Adipocyte (in vitro differentiated cells): ENCODE data around the gene SNX15.
"Not testable (repeated sequence)": the region's sequence is repeated elsewhere in the genome, so short reads cannot be mapped to it uniquely, and the experiment has no call there.

Experiments used
- DNase-seq: peaks from one replicate; pipeline ENCODE4 v3.0.0-alpha.2; 2015; ENCODE audit warnings: low read depth
- H3K27me3 ChIP-seq: replicated peaks from 2 replicates; pipeline ENCODE4 v1.7.0; 2013; ENCODE audit warnings: mild to moderate bottlenecking, low read length, moderate library complexity; ENCODE audit not compliant: control insufficient read depth, insufficient read depth
- H3K36me3 ChIP-seq: 2 replicates; pipeline ENCODE4 v1.7.0; 2013; ENCODE audit warnings: low read length, mild to moderate bottlenecking, moderate library complexity; ENCODE audit not compliant: control insufficient read depth, insufficient read depth, severe bottlenecking
- H3K4me1 ChIP-seq: 2 replicates; pipeline ENCODE4 v1.7.0; 2013; ENCODE audit warnings: mild to moderate bottlenecking, low read length, moderate library complexity; ENCODE audit not compliant: control insufficient read depth, insufficient read depth
- H3K4me3 ChIP-seq: 2 replicates; pipeline ENCODE4 v1.7.0; 2013; ENCODE audit warnings: mild to moderate bottlenecking, low read length, moderate library complexity
- H3K9ac ChIP-seq: 2 replicates; pipeline ENCODE4 v1.7.0; 2013; ENCODE audit warnings: mild to moderate bottlenecking, low read length, moderate library complexity
- H3K9me3 ChIP-seq: 2 replicates; pipeline ENCODE4 v1.7.0; 2013; ENCODE audit warnings: mild to moderate bottlenecking, low read length, moderate library complexity; ENCODE audit not compliant: control insufficient read depth

SNX15 gene

GRCh38 chr11:65027213-65028067 is at the start of gene SNX15:
Gene SNX15 (plus strand): TSS chr11:65027439. CDS start chr11:65027538, 99 bp downstream.
- Histone ChIP-seq H3K4me1 (peaks cover 15% of the 10 kb centered on the region), H3K36me3 (peaks cover under 1% of the 10 kb centered on the region)

DNA sequence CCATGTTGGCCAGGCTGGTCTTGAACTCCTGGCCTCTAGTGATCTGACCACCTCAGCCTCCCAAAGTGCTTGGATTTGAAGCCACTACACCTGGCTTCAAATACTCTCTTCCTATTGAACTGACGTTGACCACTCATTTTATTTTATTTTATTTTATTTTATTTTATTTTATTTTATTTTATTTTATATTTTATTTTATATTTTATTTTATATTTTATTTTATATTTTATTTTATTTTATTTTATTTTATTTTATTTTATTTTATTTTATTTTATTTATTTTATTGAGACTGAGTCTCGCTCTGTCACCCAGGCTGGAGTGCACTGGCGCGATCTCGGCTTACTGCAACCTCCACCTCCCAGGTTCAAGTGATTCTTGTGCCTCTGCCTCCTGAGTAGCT is 43.9 kb upstream of the SNX15 start:
- not testable (repeated sequence) for H3K9ac ChIP-seq, H3K4me1 ChIP-seq, H3K27me3 ChIP-seq, H3K9me3 ChIP-seq, H3K36me3 ChIP-seq, H3K4me3 ChIP-seq, DNase-seq

More at GRCh38 chr11:65027213-65028067, at the start of gene SNX15:
- H3K27me3 ChIP-seq, result no peaks in the 10 kb centered on the region
- H3K9ac ChIP-seq, result peak within 1 kb of the TSS; percentile 87
- no peaks in the 10 kb centered on the region for H3K9me3 ChIP-seq
- peak; percentile 99 for DNase-seq
- H3K4me3 ChIP-seq, result peak within 1 kb of the TSS; percentile 87

DNA sequence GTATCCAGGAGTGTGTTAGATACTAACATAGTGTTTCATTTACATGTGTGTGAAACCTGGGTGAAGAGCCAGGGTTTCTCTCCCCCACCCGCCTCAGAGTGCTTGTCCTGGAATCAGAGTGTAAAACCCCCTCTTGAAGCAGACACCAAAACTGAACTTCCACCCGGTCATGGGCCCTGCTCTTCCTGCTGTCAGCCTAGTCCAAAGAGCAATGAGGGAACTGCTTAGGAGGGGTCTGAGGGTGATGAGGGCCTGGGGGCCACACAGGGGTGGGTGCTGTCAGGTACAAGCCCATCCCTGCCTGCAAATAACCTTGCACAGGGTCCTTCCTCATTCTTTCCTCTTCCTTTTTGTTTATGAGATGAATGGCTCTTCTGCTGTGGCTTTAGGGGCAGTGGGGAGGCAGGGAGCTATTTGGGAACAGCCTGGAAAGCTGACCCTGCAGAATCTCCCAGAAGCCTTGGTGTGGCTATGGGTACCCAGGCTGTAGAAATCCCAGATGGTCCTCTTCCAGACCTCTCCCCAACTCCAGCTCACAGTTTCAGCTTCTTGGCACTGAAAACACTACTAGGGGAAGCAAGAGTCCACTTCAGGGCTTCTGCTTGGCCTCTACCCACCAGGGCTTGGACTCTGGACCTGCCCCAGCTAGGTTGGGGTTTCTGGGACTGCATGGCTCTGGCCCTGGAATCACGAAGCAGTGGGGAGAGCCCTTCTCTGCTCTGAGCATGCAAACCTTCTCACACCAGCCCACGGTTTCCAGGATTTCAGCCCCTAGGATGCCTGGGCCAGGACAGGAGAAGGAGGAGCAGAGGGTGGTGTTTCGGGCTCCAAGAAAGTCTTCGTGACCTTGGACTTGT is 39.0 kb upstream of the SNX15 start:
- no peaks in the 10 kb centered on the region for H3K36me3 ChIP-seq
- H3K9me3 ChIP-seq, result no peaks in the 10 kb centered on the region
- peaks cover 6% of the 10 kb centered on the region for H3K4me1 ChIP-seq
- no peak for DNase-seq
- no peak overlapping the region for H3K9ac ChIP-seq
- H3K4me3 ChIP-seq, result no peak overlapping the region
- H3K27me3 ChIP-seq, result no peaks in the 10 kb centered on the region

GRCh38 chr11:64989416-64989815 is 37.8 kb upstream of the SNX15 start:
- Histone ChIP-seq H3K4me1 (peaks cover 6% of the 10 kb centered on the region), H3K27me3 (no peaks in the 10 kb centered on the region), H3K4me3 (no peak overlapping the region), H3K9me3 (no peaks in the 10 kb centered on the region), H3K36me3 (no peaks in the 10 kb centered on the region), H3K9ac (no peak overlapping the region)
- no peak for DNase-seq

GRCh38 chr11:64990222-64990923 is 36.9 kb upstream of the SNX15 start:
- H3K4me1 ChIP-seq, result peaks cover 6% of the 10 kb centered on the region
- no peaks in the 10 kb centered on the region for H3K36me3 ChIP-seq
- no peaks in the 10 kb centered on the region for H3K27me3 ChIP-seq
- no peak overlapping the region for H3K4me3 ChIP-seq
- H3K9ac ChIP-seq, result no peak overlapping the region
- no peak for DNase-seq
- H3K9me3 ChIP-seq, result no peaks in the 10 kb centered on the region

GRCh38 chr11:64994318-64994717 is 32.9 kb upstream of the SNX15 start:
- no peak for DNase-seq
- Histone ChIP-seq H3K9me3 (no peaks in the 10 kb centered on the region), H3K36me3 (no peaks in the 10 kb centered on the region), H3K4me1 (peaks cover 13% of the 10 kb centered on the region), H3K9ac (no peak overlapping the region), H3K4me3 (no peak overlapping the region), H3K27me3 (no peaks in the 10 kb centered on the region)

GRCh38 chr11:64996327-64996709 is 30.9 kb upstream of the SNX15 start:
- DNase-seq, result no peak
- Histone ChIP-seq H3K4me3 (no peak overlapping the region), H3K36me3 (no peaks in the 10 kb centered on the region), H3K9me3 (no peaks in the 10 kb centered on the region), H3K9ac (no peak overlapping the region), H3K27me3 (no peaks in the 10 kb centered on the region), H3K4me1 (peaks cover 8% of the 10 kb centered on the region)

DNA sequence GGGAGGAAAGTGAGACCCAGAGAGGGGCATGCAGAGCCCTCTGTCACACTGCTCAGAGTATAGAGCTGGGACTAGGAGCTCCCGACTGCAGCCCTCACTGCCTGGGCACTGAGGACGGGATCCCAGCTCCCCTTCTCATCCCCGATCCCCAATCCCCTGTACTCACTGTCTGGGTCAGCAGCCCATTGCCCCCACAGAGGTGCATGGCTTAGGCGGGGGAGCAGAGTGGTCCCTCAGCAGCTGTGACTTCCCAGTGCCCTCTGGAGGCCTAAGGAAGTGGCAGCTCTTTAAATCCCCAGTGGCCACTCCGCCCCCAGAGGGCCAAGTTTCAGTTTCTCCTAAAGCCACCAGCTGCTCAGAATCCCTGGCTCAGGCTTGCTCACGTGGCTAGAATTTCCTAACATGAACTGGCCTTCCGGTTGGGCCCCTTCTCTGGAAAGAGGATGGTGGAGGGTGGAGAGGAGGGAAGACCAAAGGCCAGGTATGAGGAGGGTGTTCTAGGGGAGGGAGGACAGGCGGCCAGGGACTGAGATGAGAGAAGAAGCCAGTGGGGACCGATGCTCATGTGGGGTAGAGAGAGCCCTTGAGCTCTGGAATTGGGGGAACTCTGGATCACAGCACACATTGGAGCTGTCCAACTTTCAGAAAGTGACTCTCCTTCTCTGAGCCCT is 30.4 kb upstream of the SNX15 start, which contains the start of gene BATF2:
BATF2 (minus strand) TSS at position 262 of the 671 bp plus-strand sequence; CDS start at position 205, 57 bp downstream.
- DNase-seq, result peak; percentile 70
- Histone ChIP-seq H3K9ac (no peak within 1 kb of the TSS), H3K27me3 (no peaks in the 10 kb centered on the region), H3K4me3 (no peak within 1 kb of the TSS), H3K36me3 (no peaks in the 10 kb centered on the region), H3K4me1 (peaks cover 8% of the 10 kb centered on the region), H3K9me3 (no peaks in the 10 kb centered on the region)

DNA sequence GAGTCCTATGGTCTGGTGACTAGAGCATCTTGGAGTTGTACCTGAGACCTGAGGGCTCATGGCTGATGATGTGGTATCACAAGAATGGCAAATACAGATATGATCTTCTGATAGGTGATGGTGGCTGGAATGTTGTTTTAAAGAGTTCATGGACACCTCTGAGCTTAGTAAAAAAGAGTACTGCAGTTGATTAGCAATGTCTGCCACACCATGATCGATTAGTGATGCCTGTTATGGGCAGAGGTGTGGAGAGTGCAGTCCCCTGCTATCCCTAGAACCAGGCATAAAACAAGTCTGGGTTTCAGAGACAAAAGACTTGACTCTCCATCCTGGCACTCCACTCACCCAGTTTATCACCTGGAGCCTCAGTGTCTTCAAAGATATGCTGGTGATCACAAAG is 29.1 kb upstream of the SNX15 start:
- H3K4me3 ChIP-seq, result no peak overlapping the region
- no peaks in the 10 kb centered on the region for H3K27me3 ChIP-seq
- no peak for DNase-seq
- H3K9me3 ChIP-seq, result no peaks in the 10 kb centered on the region
- no peaks in the 10 kb centered on the region for H3K36me3 ChIP-seq
- no peak overlapping the region for H3K9ac ChIP-seq
- H3K4me1 ChIP-seq, result peaks cover 8% of the 10 kb centered on the region

GRCh38 chr11:64998690-64999431 is 28.4 kb upstream of the SNX15 start:
- Histone ChIP-seq H3K36me3 (no peaks in the 10 kb centered on the region), H3K27me3 (no peaks in the 10 kb centered on the region), H3K9me3 (no peaks in the 10 kb centered on the region), H3K4me1 (peaks cover 8% of the 10 kb centered on the region), H3K9ac (no peak overlapping the region), H3K4me3 (no peak overlapping the region)
- DNase-seq, result no peak
